K562 (cell line): ENCODE results near the gene TP73. TPM values are rescaled to one million over a fixed set of nuclear protein-coding genes. Genes with fewer than 3 reads are reported as not detected.
A peak's percentile ranks its signal among the peaks of the same experiment; 100 is the strongest.

Experiments
- ARID4B ChIP-seq: sonication (generic); formaldehyde crosslinking; IDR thresholded peaks from 2 replicates; pipeline ENCODE4 v1.8.0; 2022; ENCODE audit warnings: mild to moderate bottlenecking, missing genetic modification reagents
- BHLHE40 ChIP-seq: IDR thresholded peaks from 2 replicates; pipeline ENCODE4 v1.6.1; 2011; ENCODE audit warnings: low read length, improper control_type of control experiment
- BRD9 ChIP-seq: fragments of 450-650 bp; IDR thresholded peaks from 2 replicates; pipeline ENCODE4 v1.6.1; 2018; ENCODE audit warnings: low read depth; ENCODE audit not compliant: partially characterized antibody
- ELF1 ChIP-seq: fragments of 200-800 bp; sonication (Bioruptor generic); IDR thresholded peaks from 2 replicates; pipeline ENCODE4 v1.6.1; 2016; ENCODE audit warnings: missing genetic modification characterization, missing compliant biosample characterization
- ELF4 ChIP-seq: fragments of 450-650 bp; formaldehyde crosslinking; IDR thresholded peaks from 2 replicates; pipeline ENCODE4 v1.4.0; 2022; ENCODE audit warnings: missing genetic modification characterization
- GABPB1 ChIP-seq: sonication (generic); formaldehyde crosslinking; IDR thresholded peaks from 2 replicates; pipeline ENCODE4 v1.8.0; 2022; ENCODE audit warnings: mild to moderate bottlenecking, missing genetic modification reagents
- LARP7 ChIP-seq: fragments of 450-650 bp; IDR thresholded peaks from 2 replicates; pipeline ENCODE4 v1.6.1; 2016
- MEF2D ChIP-seq: conservative IDR thresholded peaks from 2 replicates; pipeline ENCODE4 v1.6.1; 2016; ENCODE audit warnings: low read depth, missing genetic modification characterization, missing compliant biosample characterization
- MYNN ChIP-seq, 2 experiments: sonication (generic); formaldehyde crosslinking in 1 of 2; IDR thresholded peaks; 2 replicates each; pipeline versions ENCODE4 v1.5.0 to v1.6.1; 2016 to 2020; ENCODE audit warnings: antibody characterized with exemption in 1 of 2, missing genetic modification reagents in 1 of 2
- NFIX ChIP-seq: fragments of 250-450 bp; sonication (Bioruptor Pico); IDR thresholded peaks from 2 replicates; pipeline ENCODE4 v1.4.0; 2020; ENCODE audit warnings: low read depth, mild to moderate bottlenecking, moderate library complexity
- NFYB ChIP-seq: IDR thresholded peaks from 2 replicates; pipeline ENCODE4 v1.6.1; 2011; ENCODE audit warnings: mild to moderate bottlenecking, moderate library complexity; ENCODE audit not compliant: insufficient read length; ENCODE audit errors: extremely low read depth
- PHB ChIP-seq: fragments of 250-450 bp; sonication (Bioruptor Pico); IDR thresholded peaks from 2 replicates; pipeline ENCODE4 v1.5.0; 2021
- PHF21A ChIP-seq: fragments of 450-650 bp; IDR thresholded peaks from 2 replicates; pipeline ENCODE4 v1.6.1; 2017; ENCODE audit warnings: low read depth, borderline replicate concordance
- POLR3A ChIP-seq: IDR thresholded peaks from 2 replicates; pipeline ENCODE4 v1.6.1; 2011; ENCODE audit warnings: borderline replicate concordance, mild to moderate bottlenecking, moderate library complexity; ENCODE audit not compliant: insufficient read length, insufficient read depth; ENCODE audit errors: extremely low read depth
- SMC3 ChIP-seq: conservative IDR thresholded peaks from 2 replicates; pipeline ENCODE4 v1.6.1; 2011; ENCODE audit warnings: low read depth, low read length, improper control_type of control experiment; ENCODE audit not compliant: insufficient read depth
- SPI1 ChIP-seq: IDR thresholded peaks from 2 replicates; pipeline ENCODE4 v1.6.1; 2011; ENCODE audit warnings: low read depth, low read length, control low read depth, borderline replicate concordance
- TCF7 ChIP-seq: sonication (generic); IDR thresholded peaks from 2 replicates; pipeline ENCODE4 v1.6.1; 2016; ENCODE audit warnings: antibody characterized with exemption, borderline replicate concordance
- WHSC1 ChIP-seq: IDR thresholded peaks from one replicate; pipeline ENCODE4 v1.6.1; 2012; ENCODE audit warnings: low read length, control low read depth, inconsistent platforms
- ZBTB7A ChIP-seq: IDR thresholded peaks from 2 replicates; pipeline ENCODE4 v1.6.1; 2011; ENCODE audit warnings: low read depth, mild to moderate bottlenecking, low read length, moderate library complexity, borderline replicate concordance; ENCODE audit not compliant: control insufficient read depth
- ZNF146 ChIP-seq: IDR thresholded peaks from one replicate; pipeline ENCODE4 v1.6.1; 2018; ENCODE audit warnings: missing compliant biosample characterization; ENCODE audit not compliant: unreplicated experiment
- ZNF586 ChIP-seq: fragments of 450-650 bp; formaldehyde crosslinking; conservative IDR thresholded peaks from 2 replicates; pipeline ENCODE4 v1.4.0; 2020; ENCODE audit warnings: mild to moderate bottlenecking, moderate library complexity
- ZNF766 ChIP-seq: fragments of 200-800 bp; sonication (Bioruptor generic); conservative IDR thresholded peaks from 2 replicates; pipeline ENCODE4 v1.6.1; 2016; ENCODE audit warnings: missing genetic modification characterization, missing compliant biosample characterization
- ZNF79 ChIP-seq: fragments of 250-450 bp; sonication (Bioruptor Pico); IDR thresholded peaks from 2 replicates; pipeline ENCODE4 v1.4.0; 2020; ENCODE audit warnings: low read depth, mild to moderate bottlenecking, moderate library complexity
- polyA plus RNA-seq, 8 experiments: library from polyadenylated mRNA; depleted of rRNA in 4 of 8; stranded (reverse) in 5 of 8; unstranded in 3 of 8; fragments of >200 nt; fragmentation: Nextera tagmentation in 2 of 8; fragmentation: Illumina TruSeq in 1 of 8; extraction: Ambion mirVana in 2 of 8; extraction: Trizol in 1 of 8; gene quantifications; 2 replicates each; pipeline versions ENCODE4 v1.2.1 to v1.2.3, GENCODE V29; 2011 to 2014; ENCODE audit warnings: inconsistent platforms in 1 of 8, missing spikeins in 1 of 8
- total RNA-seq, 7 experiments: library from RNA; depleted of rRNA in 6 of 7; stranded (reverse); fragments of >200 nt in 6 of 7; fragmentation: Illumina TruSeq in 2 of 7; extraction: Trizol in 2 of 7; gene quantifications; 2 replicates each; pipeline versions ENCODE4 v1.2.1 to v1.2.3, GENCODE V29; 2011 to 2021; ENCODE audit warnings: low replicate concordance in 1 of 7
- TF ChIP-seq, protein P1 (sequence below): fragments of 200-800 bp; sonication (Bioruptor generic); IDR thresholded peaks from 2 replicates; pipeline ENCODE4 v1.6.1; 2017; ENCODE audit warnings: missing genetic modification characterization, missing compliant biosample characterization

The TP73 gene
- total and polyA plus RNA-seq, 9 of the 15 experiments (the other 6 are each of a cell fraction or from before 2014, with no cell fraction given) = 0.07 to 1.6 (median 0.40) TPM; not detected in 2

GRCh38 chr1:3625151-3625907 is 27.0 kb upstream of the TP73 start (continued):
- TF ChIP-seq ARID4B = peak; percentile 49; the same call in 1 of the 2 replicates
- TF ChIP-seq BRD9 = no peak
- no peak for TF ChIP-seq TCF7
- no peak for TF ChIP-seq ZNF79 (CRISPR knock-in tag)
- TF ChIP-seq, protein P1, sequence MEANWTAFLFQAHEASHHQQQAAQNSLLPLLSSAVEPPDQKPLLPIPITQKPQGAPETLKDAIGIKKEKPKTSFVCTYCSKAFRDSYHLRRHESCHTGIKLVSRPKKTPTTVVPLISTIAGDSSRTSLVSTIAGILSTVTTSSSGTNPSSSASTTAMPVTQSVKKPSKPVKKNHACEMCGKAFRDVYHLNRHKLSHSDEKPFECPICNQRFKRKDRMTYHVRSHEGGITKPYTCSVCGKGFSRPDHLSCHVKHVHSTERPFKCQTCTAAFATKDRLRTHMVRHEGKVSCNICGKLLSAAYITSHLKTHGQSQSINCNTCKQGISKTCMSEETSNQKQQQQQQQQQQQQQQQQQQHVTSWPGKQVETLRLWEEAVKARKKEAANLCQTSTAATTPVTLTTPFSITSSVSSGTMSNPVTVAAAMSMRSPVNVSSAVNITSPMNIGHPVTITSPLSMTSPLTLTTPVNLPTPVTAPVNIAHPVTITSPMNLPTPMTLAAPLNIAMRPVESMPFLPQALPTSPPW = peak; percentile 28; the same call in 1 of the 2 replicates
- no peak for TF ChIP-seq MEF2D (tag)
- TF ChIP-seq SMC3 = 0 out of 2 replicates have a peak, but pooled peaks have one; percentile 3
- TF ChIP-seq NFIX (CRISPR knock-in tag) = no peak
- TF ChIP-seq ELF4 = no peak
- TF ChIP-seq GABPB1 = no peak; the same call in 1 of the 2 replicates
- TF ChIP-seq WHSC1 = no peak
- no peak for TF ChIP-seq POLR3A
- no peak for TF ChIP-seq PHF21A
- no peak for TF ChIP-seq ZNF586 (CRISPR knock-in tag)
- no peak for TF ChIP-seq PHB
- no peak for TF ChIP-seq ZNF766 (CRISPR knock-in tag)
- no peak for TF ChIP-seq NFYB
- TF ChIP-seq LARP7 = no peak
- TF ChIP-seq SPI1 = no peak
- no peak for TF ChIP-seq ELF1 (tag)
- no peak for TF ChIP-seq ZNF146 (CRISPR knock-in tag)
- 0 out of 2 replicates have a peak, but pooled peaks have one; percentile 28 for TF ChIP-seq ZBTB7A
- TF ChIP-seq MYNN (IDR thresholded peaks at IDR 0.05) = 0 out of 2 replicates have a peak, but pooled peaks have one; percentile 26
- no peak for TF ChIP-seq MYNN (CRISPR knock-in tag; IDR thresholded peaks at IDR 0.05)
- peak; percentile 81 for TF ChIP-seq BHLHE40
